Right ventricle myocardium inferior (tissue), 1 donor: ENCODE results near the gene B3GAT1. TPM values are rescaled to one million over a fixed set of nuclear protein-coding genes. Genes with fewer than 3 reads are reported as not detected.
"Not testable (repeated sequence)": the region's sequence is repeated elsewhere in the genome, so short reads cannot be mapped to it uniquely, and the experiment has no call there.

Source experiments
- ATAC-seq: fragments of 200-7000 bp; cut with Tn5 transposase; one replicate; pipeline ENCODE4 v1.9.1; 2020; ENCODE audit warnings: mild to moderate bottlenecking, moderate library complexity
- DNase-seq: peaks from one replicate; pipeline ENCODE4 v3.0.0; 2021; ENCODE audit errors: missing footprints
- intact Hi-C: fragments of 100-400 bp; cut with DNase I; formaldehyde crosslinking; loops from one replicate; pipeline ENCODE4 v1.11.0; 2022
- total RNA-seq: library from RNA; stranded (reverse); fragmentation: NEBNext Ultra II Directional; extraction: Animal tissue kit (Norgen Biotek cat#: 25700); gene quantifications from one replicate; pipeline ENCODE4 v1.2.1, GENCODE V29; 2021
- donor health status: DM: no; HTN: yes; CAD: no; lungs with severe emphysema.

B3GAT1 gene
- total RNA-seq, 1 donor from 2014 or later: 0.16 TPM

GRCh38 chr11:134349109-134349801 lies 62.8 kb downstream of the B3GAT1 start:
- DNase-seq: no peak
- intact Hi-C loops: no loop called here
- no peak for ATAC-seq

DNA sequence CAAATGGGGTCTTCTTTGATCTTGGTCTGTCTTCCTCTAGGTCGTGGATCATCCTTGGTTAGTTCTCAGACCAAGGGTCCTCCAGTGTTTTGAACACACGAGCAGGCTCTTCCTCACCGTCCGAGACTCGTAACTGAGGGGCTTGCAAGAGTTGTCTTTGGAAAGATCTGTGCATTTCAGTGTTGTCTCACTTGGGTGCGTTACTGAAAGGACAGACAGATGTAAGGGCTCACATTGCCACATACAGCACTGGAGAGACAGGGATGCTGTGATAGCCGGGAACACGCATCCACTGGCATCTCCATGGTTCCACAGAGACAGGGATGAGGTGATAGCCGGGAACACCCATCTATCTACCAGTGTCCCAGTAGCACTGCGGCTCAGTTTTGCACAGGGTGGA lies 64.6 kb downstream of the B3GAT1 start:
- ATAC-seq (no peak), DNase-seq (no peak)
- intact Hi-C loops: no loop called here

GRCh38 chr11:134346976-134347350 lies 65.1 kb downstream of the B3GAT1 start:
- intact Hi-C loops: no loop called here
- DNase-seq (no peak), ATAC-seq (no peak)

DNA sequence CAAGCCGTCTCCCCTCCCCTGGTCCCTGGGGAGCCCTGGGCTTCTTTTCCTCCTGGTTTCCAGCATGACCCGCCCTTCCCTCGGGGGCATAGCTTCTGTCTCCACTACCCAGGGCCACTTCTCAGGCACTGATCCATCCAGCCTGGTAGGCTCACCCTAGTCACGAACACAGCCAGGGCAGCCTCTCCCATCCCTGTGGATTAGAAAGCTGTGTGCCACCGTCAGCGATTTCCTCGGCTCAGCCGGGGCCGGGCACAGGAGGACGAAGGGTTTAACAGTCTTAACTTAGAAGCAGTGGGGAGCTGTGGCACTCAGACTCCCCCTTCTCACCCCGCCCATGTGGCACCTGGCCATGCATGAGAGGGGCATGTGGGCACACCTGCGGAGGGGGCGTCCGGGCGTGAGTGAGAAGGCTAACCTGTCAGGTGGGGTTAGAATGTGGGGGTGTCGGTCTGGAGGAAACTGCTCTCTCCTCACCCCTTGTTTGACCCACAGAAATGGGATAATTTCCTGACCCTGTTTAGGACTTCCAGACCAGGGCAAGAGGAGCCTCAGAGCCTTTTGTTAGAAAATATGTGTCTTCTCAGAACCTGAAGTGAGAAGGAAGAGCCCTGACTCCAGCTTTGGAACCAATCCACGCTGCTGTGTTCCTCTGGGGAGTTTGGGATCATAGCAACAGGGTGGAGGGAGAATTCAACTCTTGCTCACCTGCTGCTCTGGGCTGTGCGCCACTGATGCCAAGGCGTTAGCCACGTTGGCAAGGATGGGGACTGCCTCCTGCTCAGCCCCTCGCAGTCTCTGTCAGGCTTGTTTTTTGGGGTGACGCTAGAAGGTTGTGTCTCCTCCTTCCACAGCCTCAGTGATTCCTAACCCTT lies 65.7 kb downstream of the B3GAT1 start:
- no peak for ATAC-seq
- intact Hi-C loops: no loop called here
- DNase-seq: no peak

GRCh38 chr11:134345237-134345550 lies 66.8 kb downstream of the B3GAT1 start:
- DNase-seq (no peak), ATAC-seq (no peak)
- intact Hi-C loops: no loop called here

- intact Hi-C loops, DNase-seq: not testable (repeated sequence)
- peak; percentile 33 for ATAC-seq
Observed at GRCh38 chr11:134344497-134345236, 67.4 kb downstream of the B3GAT1 start.

- intact Hi-C loops: no loop called here
- no peak for DNase-seq
- no peak for ATAC-seq
Observed at GRCh38 chr11:134343646-134344045, 68.4 kb downstream of the B3GAT1 start.

DNA sequence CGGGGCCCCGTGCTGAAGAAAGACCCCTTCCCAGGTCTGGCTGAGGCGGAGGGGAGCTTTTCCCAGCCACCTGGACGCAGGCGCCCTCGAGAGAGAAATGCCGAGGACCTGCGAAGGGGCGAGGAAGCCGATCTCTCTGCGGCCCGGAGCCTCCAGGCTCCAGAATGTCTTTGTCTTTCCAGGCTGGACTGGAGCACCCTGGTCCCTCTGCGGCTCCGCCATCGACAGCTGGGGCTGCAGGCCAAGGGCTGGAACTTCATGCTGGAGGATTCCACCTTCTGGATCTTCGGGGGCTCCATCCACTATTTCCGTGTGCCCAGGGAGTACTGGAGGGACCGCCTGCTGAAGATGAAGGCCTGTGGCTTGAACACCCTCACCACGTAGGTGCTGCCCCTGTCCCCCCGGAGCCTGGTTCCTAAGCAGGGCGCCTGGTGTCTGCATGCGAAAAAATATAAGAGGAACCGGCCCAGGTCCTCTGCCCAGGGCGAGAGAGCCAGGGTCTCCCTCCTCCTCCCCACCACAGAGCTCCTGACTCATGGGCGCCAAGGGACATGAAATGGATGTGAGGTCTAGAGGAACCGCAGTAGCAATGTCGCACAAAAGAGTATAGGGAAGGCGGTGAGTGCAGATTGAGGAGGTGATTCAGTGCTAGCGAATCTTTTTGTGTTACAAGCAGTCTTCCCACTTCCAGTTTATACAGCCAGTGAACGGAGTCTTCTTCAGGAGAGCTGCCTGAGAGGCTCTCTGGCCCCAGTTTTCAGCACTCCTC lies 69.3 kb downstream of the B3GAT1 start:
- no peak for ATAC-seq
- no peak for DNase-seq
- intact Hi-C loops: no loop called here

DNA sequence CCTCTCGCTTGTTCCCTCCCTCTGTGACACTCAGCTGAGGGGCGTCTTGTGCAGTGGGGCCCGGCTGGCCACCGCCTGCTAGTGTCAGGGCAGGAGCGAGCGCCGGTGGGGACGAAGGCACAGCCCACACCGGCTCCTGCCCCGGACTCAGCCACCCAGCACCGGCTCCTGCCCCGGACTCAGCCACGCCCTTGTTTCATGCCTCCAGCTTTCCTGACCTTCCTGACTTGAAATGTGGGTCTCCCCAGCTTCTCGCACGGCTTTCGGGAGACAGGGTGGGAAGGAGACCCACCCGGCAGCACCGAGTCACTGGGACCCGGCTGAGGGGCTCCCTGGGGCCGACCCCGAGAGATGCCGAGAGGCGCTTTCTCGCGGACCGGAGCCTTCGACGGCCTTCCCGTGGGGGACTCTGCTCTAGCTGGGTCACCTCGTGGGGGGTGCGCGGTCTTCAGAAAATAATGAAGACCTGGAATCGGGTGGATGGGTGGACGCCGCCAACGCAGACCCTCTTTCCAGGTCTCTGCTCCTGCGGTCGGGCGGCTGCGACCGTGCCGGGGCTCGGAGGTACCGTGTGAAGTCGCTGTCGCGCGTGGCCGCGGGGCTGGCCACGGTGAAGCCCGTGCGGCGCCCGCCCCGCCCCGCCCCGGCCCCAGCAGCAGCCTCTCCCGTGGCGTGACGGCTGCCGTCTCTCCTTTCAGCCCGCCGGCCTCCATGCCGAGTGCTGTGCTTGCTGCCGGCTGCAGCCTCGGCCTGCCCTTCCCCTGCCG lies 70.1 kb downstream of the B3GAT1 start:
- DNase-seq (no peak), ATAC-seq (no peak)

DNA sequence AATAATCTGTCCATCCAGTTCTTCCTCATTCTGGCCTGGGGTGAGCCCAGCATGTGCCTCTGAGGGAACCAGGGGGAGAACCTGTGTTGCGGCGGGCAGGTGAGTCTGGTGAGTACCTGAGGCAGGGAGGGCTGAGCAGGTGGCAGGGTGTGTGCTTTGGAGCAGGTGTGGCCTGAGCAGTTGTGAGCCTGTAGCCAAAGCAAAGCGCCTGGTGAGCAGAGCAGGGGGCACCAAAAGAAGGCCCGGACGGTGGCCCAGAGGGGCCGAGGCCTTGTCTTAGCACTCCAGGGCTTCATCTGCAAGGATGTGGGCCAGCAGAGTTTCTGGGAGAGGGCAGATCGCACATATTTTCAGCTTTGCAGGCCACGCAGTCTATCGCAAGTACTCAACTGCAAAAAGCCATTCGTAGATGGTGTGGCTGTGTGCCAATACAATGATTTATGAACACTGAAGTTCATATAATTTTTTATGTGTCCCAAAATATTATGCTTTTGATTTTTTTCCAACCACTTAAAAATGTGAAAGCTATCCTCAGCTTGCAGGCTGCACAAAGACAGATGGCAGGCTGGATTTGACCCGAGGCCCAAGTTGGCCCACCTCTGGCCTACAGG lies 71.6 kb downstream of the B3GAT1 start:
- no peak for ATAC-seq
- intact Hi-C loops: no loop called here
- DNase-seq: no peak

More for the DNA sequence above, 70.1 kb downstream of the B3GAT1 start:
- intact Hi-C loops: no loop called here

- DNase-seq (no peak), ATAC-seq (no peak)
- intact Hi-C loops: no loop called here
Observed at GRCh38 chr11:134339756-134340155, 72.3 kb downstream of the B3GAT1 start.

- DNase-seq (no peak), ATAC-seq (no peak)
- intact Hi-C loops: no loop called here
Observed at GRCh38 chr11:134338654-134339053, 73.4 kb downstream of the B3GAT1 start.

GRCh38 chr11:134338068-134338467 lies 74.0 kb downstream of the B3GAT1 start:
- ATAC-seq (no peak), DNase-seq (no peak)
- intact Hi-C loops: no loop called here

DNA sequence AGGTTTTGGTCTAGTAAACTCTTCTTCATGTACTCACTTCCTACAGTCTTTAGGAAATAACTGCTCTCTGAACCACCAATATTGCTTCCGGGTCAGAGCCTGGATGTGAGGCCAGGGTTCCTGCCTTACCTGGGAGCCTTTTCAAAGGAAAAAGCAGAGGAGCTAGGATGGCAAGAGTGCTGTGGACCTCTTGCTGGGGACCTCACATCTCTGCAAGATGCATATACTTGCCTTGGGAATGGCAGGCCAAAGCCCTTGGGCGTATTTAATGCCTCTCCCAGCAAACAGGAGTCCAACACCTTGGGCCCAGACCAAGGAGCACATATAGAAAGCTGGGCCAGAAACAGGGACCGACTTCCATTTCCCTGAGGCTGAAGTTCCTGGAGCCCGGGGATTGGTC lies 75.0 kb downstream of the B3GAT1 start:
- ATAC-seq (no peak), DNase-seq (no peak)
- intact Hi-C loops: no loop called here

- DNase-seq: no peak
- no peak for ATAC-seq
- intact Hi-C loops: no loop called here
Observed at GRCh38 chr11:134334796-134335571, 77.1 kb downstream of the B3GAT1 start.

DNA sequence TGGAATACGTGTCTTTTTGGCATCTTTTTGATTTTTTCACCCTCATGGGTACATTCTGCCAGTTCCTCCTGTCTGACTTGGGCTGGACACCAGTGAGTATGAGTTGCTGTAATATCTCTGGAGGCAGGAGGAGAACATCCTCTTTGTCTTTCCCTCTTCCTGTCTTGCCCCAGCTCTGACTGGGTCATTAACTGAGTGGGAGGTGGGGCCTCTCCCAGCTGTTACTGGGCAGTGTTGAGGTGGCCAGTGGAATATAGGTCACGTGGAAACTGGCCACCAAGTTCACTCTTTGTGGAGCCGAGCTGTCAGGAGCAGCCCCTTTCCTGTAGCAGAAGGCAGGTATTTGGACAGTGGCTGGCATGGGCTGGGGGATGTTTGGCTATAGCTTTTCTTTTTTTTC lies 78.1 kb downstream of the B3GAT1 start:
- DNase-seq (no peak), ATAC-seq (no peak)
- intact Hi-C loops: no loop called here

GRCh38 chr11:134333312-134333711 lies 78.7 kb downstream of the B3GAT1 start:
- no peak for ATAC-seq
- no peak for DNase-seq
- intact Hi-C loops: no loop called here
